Measurements from ENCODE around the gene VEGFC. TPM values are rescaled to one million over a fixed set of nuclear protein-coding genes. Genes with fewer than 3 reads are reported as not detected.
A peak's percentile ranks its signal among the peaks of the same experiment; 100 is the strongest.

VEGFC gene
- total RNA-seq, 1 experiment from 2014 or later, result 80.4 TPM

DNA sequence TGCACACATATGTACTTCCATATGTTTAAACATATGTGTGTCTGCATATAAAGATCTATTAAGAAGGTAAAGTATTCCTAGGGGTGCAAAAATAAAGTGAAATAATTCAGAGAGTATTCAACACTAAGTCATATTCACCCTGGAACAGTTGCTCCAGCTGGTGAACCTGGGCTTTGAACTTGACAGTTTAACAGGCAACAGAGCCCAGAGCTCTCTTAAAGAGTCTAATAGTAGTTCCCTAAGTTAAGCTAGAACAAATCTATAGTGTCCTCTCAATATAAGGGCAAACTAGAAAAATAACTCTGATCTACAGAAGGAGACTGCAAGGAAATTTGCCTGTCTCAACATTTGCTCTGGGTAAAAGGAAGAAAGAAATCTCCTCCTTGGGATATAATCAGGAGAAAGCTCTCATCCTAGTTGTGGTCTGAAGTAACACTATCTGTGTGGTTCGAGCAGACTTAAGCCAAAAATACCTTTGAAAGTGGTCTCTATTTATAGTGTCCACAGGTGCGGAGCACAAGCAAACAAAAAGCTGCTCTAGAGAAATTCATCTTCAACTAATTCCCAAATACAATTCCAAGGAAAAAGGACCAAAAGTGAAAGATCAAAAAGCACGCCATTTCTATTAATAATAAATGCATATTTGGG is 29.9 kb downstream of the VEGFC start:
- DNase-seq (ENCODE audit: low read depth), result no peak

DNA sequence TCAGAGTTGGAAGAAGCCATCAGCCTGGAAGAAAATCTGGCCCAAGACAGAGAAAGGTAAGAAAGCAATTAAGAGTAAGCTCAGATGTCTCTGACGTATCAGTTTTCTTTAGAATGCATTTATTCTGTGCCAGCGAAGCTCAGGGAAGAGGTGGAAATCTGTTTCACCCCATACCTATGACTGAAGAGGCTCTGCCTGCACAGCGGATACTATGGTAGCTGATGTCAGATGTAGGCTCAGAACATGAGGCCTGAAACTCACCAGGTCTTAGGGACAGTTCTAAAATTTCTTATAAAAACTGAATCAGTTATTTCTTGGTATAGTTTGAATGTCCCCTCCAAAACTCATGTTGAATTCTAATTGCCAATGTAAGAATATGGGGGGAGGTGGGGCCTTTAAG is 30.9 kb downstream of the VEGFC start:
- DNase-seq (ENCODE audit: low read depth), result no peak

DNA sequence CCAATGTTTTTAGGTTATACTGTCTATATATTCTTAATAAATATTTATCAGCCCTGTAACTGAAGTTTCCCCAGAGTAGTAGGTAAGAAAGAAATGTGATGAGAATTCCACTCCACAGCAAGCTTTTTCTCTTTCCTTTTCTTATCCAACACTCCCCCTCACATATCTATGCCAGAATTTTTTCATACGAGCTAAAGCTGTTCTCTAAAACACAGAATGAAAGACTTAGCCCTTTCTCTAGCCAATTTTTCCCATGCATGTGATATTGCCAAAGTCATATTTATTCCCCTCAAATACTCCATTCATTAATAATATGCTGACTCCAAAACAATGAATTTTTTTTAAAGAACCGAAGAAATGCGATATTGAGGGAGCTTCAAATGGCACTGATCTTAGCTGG is 32.3 kb downstream of the VEGFC start:
- DNase-seq (ENCODE audit: low read depth), result no peak

DNA sequence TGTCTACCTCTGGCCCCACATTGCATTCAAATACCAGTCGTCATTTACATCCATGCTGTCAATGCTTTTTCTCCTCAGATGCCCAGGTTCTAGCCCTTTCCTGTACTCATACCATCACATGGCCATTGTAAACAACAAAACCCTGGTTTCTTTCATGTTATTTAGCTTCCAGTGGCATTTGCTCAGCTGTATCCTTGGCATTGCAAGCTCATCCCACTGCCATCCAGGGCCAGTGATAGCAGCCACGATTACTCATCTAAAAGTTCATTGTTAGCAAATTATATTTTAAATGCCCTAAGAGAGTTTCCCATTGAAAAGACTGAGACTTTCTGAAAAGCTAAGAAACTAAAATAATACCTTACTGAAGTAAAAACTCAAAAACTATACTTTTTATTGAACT is 34.0 kb downstream of the VEGFC start:
- peak; percentile 50 for DNase-seq (ENCODE audit: low read depth)

DNA sequence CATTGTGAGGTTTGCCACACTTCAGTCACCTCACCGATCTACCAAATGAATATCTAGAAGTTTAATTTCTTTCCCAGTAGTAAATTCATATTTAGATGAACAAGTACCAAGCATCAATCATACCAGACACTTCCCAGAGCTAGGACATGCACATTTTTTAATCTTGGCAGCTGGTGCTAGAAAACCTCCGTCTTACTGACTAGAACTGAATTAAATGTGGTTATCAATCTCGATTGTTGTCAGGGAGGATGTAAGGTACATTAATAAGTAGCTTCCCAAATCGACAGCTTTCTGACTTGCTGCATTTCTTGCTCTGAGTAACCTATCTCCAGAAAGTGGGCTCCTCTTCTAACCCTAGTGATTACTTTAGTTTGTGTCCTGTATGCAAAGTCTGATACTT is 34.4 kb downstream of the VEGFC start:
- no peak for DNase-seq (ENCODE audit: low read depth)

DNA sequence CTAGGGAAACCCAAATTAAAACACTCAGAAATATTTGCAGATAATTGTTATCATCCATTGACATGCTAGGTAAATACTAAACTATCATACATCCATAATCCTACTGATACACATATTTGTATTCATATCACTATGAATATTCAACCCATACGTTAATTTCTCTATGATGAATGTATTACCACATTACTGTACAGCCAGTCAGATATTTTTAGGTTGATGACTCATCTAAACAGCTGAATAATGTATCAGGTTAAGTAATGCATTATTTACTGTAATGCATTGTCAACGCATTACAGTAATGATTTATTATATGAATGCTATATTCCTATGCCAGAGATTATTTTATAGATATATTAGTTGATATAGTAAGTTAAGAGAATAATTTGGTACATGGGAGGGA is 37.1 kb downstream of the VEGFC start:
- no peak for DNase-seq (ENCODE audit: low read depth)

DNA sequence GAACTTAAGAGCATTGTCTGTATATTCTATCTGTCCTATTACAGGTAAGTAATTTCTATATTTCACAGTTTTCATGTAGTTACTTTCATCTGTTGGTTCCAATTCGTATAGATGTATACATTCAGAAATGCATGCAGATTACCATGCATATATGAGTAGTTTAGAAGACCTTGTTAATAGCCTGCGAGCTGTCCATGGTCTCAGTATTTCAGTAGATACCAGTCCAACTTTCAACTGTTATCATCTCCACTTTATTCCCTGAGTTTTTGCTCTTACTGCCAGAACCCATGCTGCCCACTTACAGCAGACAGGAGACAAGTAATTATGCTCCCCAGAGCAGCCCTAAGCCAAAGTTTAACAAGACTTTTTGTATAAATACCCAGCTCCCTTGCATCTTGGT is 37.7 kb downstream of the VEGFC start:
- no peak for DNase-seq (ENCODE audit: low read depth)

DNA sequence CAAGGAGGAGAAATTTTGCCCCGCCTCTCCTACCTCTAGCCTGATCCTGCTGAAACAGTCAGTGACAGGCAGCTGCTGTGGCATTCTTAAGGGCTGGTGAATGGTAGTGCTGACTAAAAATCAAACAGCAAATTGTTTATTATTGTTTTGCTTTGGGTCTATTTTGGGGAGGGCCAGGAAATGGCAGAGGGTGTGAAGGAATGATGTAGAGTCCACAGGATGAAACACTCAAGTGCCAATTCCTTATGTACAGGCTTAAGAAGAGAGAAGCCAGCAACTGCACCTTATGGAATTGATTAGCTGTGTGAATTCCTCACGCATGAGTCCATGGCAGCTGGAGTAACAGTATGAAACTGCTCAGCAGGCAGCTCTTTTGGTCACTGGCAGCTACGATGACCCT is 39.7 kb downstream of the VEGFC start:
- peak; percentile 68 for DNase-seq (ENCODE audit: low read depth)

DNA sequence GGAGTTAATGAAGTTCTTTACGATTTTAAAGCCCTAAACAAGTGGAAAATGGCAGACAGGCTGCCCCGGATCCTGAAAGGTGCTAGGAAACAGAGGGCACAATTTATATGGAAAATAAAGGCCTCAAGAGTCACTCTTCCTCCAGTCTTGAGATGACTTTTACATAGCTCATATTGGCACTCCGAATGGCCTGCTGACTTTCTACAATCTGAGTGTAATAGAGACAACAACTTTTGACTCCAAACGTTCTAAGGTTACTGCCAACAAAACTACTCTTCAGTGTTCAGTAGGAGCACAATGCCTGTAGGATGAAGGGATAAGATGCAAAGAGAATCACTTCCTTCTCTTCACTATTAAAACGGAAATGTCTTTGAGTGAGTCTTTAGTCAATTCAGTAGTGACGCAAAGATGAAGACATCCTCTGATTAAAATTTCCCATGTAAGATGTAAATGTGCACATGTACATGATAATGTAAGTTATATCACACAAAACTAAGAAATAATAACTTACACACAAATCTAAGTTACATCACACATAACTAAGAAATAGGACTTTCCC is 40.5 kb downstream of the VEGFC start:
- DNase-seq (ENCODE audit: low read depth), result no peak

DNA sequence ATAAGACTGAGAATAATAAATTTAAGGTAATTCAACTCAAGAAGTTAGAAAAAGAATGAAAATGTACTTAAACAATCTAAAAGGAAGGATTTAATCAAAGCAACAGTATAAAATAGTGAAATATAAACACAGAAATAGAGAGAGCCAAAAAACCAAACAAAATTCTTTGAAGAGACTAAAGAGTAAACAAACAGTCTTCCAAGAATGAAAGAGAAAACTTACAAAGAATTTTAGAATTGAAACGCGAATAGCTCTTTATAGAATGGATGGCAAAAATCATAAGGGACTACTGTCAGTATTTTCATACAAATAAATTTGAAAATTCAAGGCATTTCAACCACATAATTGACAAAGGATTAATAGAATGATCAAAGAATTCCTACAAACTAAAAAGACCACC is 41.7 kb downstream of the VEGFC start:
- DNase-seq (ENCODE audit: low read depth), result no peak

DNA sequence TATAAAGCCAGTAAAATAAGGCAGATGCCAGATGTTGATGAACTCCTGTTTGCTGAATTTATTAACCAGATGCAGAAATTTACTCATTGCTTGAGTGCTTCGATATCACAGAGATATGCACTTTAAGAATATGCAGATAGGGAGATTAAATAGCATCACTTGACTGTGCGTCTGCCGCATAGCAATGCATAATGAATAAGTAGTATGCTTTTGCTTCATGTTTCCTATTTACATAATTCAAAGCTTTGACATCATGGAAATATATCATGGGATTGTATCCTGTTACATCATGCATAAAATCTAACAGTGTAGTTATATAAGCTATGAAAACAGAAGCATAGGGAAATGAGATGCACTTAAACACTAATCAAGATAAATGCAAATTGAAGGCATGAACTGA is 45.9 kb downstream of the VEGFC start:
- no peak for DNase-seq (ENCODE audit: low read depth)

DNA sequence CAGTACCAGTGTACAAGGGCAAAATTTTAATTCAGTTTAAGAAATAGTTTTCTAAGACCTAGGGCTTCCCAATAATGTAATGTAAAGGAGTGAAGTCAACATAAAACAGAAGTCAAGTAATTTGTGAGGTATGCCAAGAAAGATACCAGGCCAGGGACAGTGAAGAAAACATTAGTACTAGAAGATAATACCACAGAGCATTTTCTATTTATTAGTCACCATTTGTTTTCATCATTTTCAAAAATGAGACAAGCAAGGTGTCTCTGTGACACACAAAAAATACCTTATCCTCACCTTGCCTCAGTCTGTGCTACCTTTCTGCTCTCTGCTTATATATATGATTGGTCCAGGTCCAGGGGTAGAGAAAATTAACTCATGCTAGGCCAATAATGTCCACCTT is 46.8 kb downstream of the VEGFC start:
- peak; percentile 32 for DNase-seq (ENCODE audit: low read depth)

DNA sequence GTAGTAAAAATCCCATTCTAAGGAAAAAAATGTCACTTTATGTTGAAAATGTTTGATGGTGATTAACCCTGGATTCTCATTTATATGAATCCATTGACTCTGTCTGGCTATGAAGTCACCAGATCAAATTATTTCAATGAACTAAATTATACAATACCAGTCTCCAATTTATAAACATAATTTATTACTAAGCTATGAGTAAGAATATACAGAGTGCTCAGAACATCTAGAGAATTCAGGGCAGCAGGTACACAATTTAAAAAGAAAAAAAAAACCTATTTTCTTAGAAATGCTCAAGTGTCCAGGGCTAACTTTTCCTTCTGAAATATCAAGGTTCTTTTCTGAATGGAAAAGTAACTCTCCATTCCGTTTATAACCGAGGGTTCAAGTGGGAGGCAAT is 48.6 kb downstream of the VEGFC start:
- no peak for DNase-seq (ENCODE audit: low read depth)

DNA sequence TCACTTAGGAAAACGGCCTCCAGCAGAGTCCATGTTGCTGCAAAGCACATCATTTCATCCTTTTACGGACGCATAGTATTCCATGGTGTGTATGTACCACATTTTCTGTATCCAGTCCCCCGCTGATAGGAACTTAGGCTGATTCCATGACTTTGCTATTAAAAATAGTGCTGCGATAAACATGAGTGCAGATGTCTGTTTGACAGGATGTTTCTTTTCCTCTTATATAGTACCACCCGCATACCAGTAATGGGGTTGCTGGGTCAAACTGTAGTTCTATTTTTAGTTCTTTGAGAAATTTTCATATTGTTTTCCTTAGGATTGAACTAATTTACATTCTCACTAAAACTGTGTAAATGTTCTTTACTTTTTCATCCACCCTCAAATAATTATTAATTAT is 50.5 kb downstream of the VEGFC start:
- no peak for DNase-seq (ENCODE audit: low read depth)

DNA sequence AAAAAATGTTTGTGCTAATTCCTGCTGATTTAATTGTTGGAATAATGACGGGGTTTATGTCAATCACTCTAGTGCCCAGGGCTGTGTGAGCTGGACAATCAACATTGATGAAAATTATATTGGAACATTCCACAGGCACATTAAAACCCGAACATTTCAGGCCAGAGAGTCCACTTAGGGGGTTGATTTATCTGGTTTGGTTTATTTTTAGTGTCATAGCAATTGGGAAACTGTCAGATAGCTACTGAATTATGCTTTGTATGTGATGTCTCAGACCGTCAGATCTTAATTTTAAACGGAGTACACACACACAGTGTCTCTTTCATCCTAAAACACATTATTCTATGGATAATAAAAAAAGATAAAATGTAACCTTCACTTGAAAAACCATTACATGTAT is 51.5 kb downstream of the VEGFC start:
- DNase-seq (ENCODE audit: low read depth), result no peak

DNA sequence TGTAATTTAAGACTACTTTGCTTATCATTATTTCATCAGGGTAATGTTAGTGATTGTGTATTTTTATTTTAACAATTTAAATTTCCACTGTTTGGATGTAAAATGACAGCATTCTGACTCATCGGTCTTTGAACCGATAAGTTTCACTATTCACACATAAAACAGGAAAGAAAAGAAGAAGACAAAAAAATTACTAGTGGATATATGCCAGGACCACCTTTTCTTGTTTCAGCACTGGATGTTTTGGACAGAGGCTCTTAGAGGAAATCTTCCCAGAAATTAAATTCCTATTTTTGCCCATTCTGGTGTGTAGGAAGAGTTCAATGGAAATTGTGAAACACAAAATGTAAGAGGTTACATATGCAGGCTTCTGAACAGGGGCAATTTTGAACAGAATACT is 57.4 kb downstream of the VEGFC start:
- DNase-seq (ENCODE audit: low read depth), result peak; percentile 75

DNA sequence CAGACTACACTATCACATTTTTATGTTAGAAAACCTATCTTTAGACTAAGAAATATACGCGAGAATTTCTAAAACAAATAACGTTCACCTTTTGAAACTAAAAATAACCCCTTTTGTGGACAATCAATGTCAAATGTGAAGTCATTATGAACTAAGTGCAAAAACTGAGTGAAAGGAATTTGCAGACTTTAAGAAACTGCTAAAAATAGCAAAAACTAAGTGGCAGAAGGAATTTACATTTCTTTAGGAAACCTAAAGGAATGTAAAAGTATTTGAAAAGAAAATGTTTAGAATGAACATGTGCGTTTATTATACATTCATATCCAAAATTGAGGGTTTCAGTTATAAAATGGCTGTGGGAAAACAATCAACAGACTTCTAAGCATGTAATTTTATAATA is 58.3 kb downstream of the VEGFC start:
- no peak for DNase-seq (ENCODE audit: low read depth)

DNA sequence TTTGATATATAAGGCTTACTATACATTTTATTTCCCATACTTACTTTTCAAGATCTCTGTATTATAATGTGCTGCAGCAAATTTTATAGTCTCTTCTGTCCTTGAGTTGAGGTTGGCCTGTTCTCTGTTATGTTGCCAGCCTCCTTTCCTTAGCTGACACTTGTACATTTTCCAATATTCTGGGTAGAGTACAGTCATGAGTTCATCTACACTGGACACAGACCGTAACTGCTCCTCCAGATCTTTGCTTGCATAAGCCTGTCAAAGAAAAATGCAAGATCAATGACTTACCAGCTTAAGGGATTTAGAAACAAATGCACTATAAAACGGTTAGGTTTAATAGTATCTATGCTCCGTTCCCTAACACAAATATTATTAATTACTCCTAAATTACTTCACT is 63.2 kb downstream of the VEGFC start:
- no peak for DNase-seq (ENCODE audit: low read depth)

DNA sequence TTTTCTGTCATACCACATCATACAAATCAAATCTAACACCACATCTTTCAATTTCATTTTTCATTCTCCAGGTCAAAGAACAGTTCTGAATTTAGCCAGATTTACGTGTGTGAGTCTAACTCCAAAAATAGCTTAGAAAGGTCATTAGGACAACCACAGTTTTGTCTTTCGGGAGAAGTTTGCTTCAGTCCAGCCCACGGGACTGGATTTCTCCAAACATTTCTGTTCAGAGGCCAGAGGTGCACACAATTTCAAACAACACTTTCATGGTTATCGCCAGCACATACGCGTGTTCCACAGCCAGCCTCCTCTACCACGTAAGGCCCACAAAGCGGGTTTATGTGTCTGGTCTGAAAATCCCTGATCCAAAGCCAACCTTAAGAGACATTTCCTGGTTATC is 65.9 kb downstream of the VEGFC start:
- no peak for DNase-seq (ENCODE audit: low read depth)

DNA sequence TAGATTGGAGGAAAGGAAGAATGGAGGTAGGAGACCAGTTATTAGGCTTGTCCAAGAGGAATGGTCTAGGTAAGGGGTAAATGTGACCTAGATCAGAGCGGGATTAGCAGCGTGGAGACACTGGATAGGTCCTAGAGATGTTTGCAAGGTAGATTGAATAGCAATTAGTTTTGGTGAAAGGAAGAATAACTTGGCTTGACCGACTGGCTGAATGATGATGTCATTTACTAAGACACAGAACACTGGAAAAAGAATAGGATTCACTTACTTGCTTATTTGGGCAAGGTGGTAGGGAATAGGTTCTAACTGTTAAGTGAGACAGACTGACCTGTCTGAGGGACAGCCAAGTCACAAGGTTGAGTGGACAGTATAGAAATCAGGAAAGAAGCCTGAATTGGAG is 71.3 kb downstream of the VEGFC start:
- DNase-seq (ENCODE audit: low read depth), result no peak

DNA sequence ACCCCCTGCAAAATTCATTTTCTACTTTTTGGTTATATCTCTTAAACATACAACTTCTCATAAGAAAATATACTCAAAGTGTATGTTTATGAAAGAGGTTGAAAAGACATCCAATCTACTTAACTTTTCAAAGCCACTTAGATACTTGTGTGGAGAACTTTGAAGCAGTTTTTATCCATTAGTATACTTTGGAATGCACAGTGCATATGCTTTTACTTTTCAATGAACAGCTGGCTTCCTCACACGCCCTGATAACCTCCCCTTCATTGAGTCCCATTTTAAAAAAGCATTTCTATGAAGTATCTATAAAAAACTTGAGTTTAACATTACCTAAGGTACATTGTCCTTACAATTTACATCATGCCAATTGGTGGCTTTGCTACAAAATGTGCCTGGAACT is 73.8 kb downstream of the VEGFC start:
- DNase-seq (ENCODE audit: low read depth), result no peak

DNA sequence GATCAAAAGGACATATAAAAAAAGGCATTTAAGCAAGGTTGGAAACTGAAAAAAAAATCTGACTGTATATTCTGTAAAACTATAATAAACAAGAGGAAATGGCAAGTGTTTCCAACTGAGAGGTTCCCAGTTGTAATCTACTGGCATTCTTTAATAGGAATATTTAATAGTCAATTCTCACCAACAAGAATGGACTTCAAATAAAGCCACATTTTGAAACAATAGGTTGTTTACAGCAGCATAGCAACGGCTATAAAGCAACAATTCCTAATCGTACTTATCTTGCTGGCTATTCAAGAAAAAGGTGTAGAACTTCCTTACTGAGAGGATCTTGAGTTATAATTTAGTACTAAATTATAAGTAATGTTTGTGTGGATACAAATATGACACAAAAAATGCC is 75.5 kb downstream of the VEGFC start:
- DNase-seq (ENCODE audit: low read depth), result no peak

DNA sequence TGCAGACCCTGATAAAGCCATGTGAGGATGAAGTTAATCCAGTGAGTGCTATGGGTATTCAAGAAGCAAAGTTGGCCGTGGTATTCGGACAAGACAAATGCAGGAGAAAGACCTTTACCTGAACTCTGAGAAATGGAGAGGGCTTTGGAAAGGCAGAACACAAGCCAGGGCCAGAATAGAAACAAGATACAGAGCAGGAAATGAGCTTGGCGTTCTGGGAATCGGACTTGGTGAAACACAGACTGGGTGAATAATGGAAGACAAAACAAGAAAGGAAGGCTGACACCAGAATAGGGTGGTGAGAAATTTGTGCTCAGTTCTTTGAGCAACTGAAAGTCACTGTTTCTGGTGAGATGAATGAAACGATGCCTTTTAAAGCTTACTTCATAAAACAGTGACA is 83.3 kb downstream of the VEGFC start:
- no peak for DNase-seq (ENCODE audit: low read depth)

DNA sequence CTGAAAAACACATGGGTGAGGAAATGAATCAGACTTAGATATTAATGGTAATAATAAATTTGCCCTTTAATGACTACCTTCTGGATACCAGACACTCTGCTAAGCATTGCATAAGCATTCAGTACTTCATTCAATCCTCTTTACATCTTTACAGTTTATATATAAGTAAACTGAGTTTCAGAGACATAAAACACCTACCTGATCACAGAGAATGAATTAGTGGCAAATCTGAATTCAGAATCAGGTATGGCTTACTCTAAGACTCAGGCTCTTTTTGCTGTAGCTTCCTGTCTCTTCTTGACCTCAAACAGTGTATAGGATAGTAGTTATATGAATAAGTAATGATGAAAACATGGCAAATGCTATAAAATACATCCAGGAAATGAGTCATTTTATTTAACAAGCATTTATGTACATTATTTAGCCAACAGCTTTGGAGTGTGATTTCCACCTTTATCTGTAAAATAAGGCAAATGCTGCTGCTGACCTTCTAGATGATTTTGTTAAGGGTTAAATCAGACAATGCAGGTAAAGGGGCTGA is 83.9 kb downstream of the VEGFC start:
- no peak for DNase-seq (ENCODE audit: low read depth)
